Measurements from ENCODE around the gene PLCD4. TPM values are rescaled to one million over a fixed set of nuclear protein-coding genes. Genes with fewer than 3 reads are reported as not detected.

PLCD4 gene
- total and polyA plus RNA-seq, 10 of the 15 experiments (the other 5 are each of a cell fraction or from before 2014, with no cell fraction given): under 0.01 to 1.5 (median 0.23) TPM; not detected in 2

- FAIRE-seq (no peak), DNase-seq (ENCODE audit: low read depth, low spot score) (no peak), ATAC-seq (no peak)
- WGBS (ENCODE audit: insufficient coverage, insufficient replicate concordance, low lambda C conversion rate, missing lambda C conversion rate): 48% methylated on average over 3 of the region's 3 CpGs
- Histone ChIP-seq H3K4me3 (no peak overlapping the region), H4K20me1 (ENCODE audit: control insufficient read depth, insufficient read depth) (no peaks in the 10 kb centered on the region), H3K9ac (ENCODE audit: control insufficient read depth, insufficient read depth, low read length) (no peak overlapping the region), H3K79me2 (ENCODE audit: control insufficient read depth, insufficient read depth, low read length) (no peaks in the 10 kb centered on the region), H3K27me3 (replicated peaks in 1 of 2; ENCODE audit: control insufficient read depth in 2 of 2, insufficient read depth in 2 of 2, low read length in 1 of 2) (no peaks in the 10 kb centered on the region), H3K4me2 (ENCODE audit: control insufficient read depth, insufficient read depth) (no peak overlapping the region), H3K36me3 (ENCODE audit: control insufficient read depth in 2 of 2, insufficient read depth in 2 of 2, low read length in 1 of 2) (no peaks in the 10 kb centered on the region), H3K4me1 (ENCODE audit: control insufficient read depth, insufficient read depth, low read length) (no peaks in the 10 kb centered on the region), H2AFZ (ENCODE audit: control insufficient read depth, low read depth, low read length) (no peak overlapping the region), H3K9me3 (replicated peaks; ENCODE audit: control insufficient read depth, insufficient read depth, low read length) (no peaks in the 10 kb centered on the region), H3K27ac (ENCODE audit: control insufficient read depth, insufficient read depth) (no peak overlapping the region)
- TF ChIP-seq SIX5 (IDR thresholded peaks at IDR 0.05; ENCODE audit: low read depth, low read length, severe bottlenecking) (no peak), KAT2A (conservative IDR thresholded peaks at IDR 0.05; ENCODE audit: control insufficient read depth, low read depth, low read length) (no peak), NR2C1 (IDR thresholded peaks at IDR 0.05) (no peak), EP300 (IDR thresholded peaks at IDR 0.05; ENCODE audit: borderline replicate concordance in 1 of 2, control insufficient read depth in 1 of 2, low read depth in 2 of 2, low read length in 2 of 2) (no peak), MYC (IDR thresholded peaks at IDR 0.05; ENCODE audit: insufficient read depth, insufficient read length, insufficient replicate concordance, low read length, severe bottlenecking) (no peak), ZBTB11 (CRISPR knock-in tag; IDR thresholded peaks at IDR 0.05) (no peak), STAT1 (conservative IDR thresholded peaks at IDR 0.05) (no peak), USF2 (IDR thresholded peaks at IDR 0.05; ENCODE audit: borderline replicate concordance, low read depth, low read length) (no peak), BRCA1 (IDR thresholded peaks at IDR 0.05; ENCODE audit: low read depth, low read length) (no peak), HDAC2 (IDR thresholded peaks at IDR 0.05) (no peak), PBX3 (IDR thresholded peaks at IDR 0.05; ENCODE audit: insufficient replicate concordance, low read depth, low read length) (no peak), BMI1 (IDR thresholded peaks at IDR 0.05; ENCODE audit: borderline replicate concordance) (no peak), GABPA (IDR thresholded peaks at IDR 0.05; ENCODE audit: low read depth) (no peak)
- in situ Hi-C loops (cut with MboI): no loop called here
- CTCF ChIA-PET: no interaction called here
- intact Hi-C loops (cut with micrococcal nuclease; ENCODE audit: unreplicated experiment): no loop called here
- RAD21 ChIA-PET (ENCODE audit: unreplicated experiment): no interaction called here
- SMC1A ChIA-PET (ENCODE audit: uncharacterized antibody, unreplicated experiment): no interaction called here
- POLR2A ChIA-PET: no interaction called here
- BruUV-seq (replicated peaks): no TSS peak
Observed at GRCh38 chr2:218680061-218680460, 72.4 kb downstream of the PLCD4 start.

All from GM12878 (cell line).